ENCODE results near the gene NNT. TPM values are rescaled to one million over a fixed set of nuclear protein-coding genes. Genes with fewer than 3 reads are reported as not detected.
A peak's percentile ranks its signal among the peaks of the same experiment; 100 is the strongest.

The NNT gene
- total and polyA plus RNA-seq, 2 of the 13 experiments (the other 11 are each of a cell fraction or from before 2014, with no cell fraction given) = 21.1 to 58.0 TPM

DNA sequence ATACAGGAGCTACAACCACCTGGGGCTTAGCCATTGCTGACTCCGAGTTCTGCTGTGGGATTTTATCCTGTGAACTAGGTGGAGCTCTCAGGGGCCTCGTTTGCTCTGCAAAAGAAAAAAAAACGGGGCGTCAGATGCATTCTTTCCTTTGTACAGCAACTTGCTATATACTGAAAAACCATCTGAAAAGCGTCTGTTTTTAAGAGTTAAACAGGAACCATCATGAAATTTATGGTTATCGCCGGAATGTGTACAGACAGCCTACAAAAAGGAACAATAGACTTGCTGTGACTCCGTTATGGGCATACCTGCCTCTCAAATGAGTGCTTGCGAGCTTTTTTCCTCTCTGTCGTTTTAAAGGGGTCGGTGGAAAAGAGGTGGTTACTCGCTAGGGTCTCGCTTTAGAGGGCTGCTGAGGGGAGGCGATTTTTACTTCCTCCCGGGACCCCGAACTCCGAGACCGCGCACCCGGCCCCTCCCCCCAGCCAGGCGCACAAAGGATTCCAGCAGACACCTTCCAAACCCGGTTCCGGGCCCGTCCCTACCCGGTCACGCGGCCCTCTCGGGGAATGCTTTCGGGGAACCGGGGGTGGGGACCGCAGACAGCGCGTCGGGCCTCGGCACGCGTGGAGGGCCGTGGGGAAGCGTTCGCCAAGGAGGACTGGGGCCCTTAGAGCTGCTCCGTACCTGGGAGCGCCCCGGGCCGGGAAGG is 46.9 kb upstream of the NNT start (continued):
- TF ChIP-seq, protein P1, sequence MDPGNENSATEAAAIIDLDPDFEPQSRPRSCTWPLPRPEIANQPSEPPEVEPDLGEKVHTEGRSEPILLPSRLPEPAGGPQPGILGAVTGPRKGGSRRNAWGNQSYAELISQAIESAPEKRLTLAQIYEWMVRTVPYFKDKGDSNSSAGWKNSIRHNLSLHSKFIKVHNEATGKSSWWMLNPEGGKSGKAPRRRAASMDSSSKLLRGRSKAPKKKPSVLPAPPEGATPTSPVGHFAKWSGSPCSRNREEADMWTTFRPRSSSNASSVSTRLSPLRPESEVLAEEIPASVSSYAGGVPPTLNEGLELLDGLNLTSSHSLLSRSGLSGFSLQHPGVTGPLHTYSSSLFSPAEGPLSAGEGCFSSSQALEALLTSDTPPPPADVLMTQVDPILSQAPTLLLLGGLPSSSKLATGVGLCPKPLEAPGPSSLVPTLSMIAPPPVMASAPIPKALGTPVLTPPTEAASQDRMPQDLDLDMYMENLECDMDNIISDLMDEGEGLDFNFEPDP (CRISPR knock-in tag; conservative IDR thresholded peaks at IDR 0.05) = 0 out of 2 replicates have a peak, but pooled peaks have one; percentile 89
- no peak for TF ChIP-seq ZNF44 (CRISPR knock-in tag; IDR thresholded peaks at IDR 0.05)
- 0 out of 2 replicates have a peak, but pooled peaks have one; percentile 42 for TF ChIP-seq NFKB2 (CRISPR knock-in tag; IDR thresholded peaks at IDR 0.05; ENCODE audit: borderline replicate concordance)
- TF ChIP-seq MTF1 (CRISPR knock-in tag; IDR thresholded peaks at IDR 0.05) = 0 out of 2 replicates have a peak, but pooled peaks have one; percentile 27
- peak; percentile 67 for TF ChIP-seq KDM5B (CRISPR knock-in tag; IDR thresholded peaks at IDR 0.05; ENCODE audit: borderline replicate concordance)
- TF ChIP-seq ZNF446 (CRISPR knock-in tag; IDR thresholded peaks at IDR 0.05) = no peak
- TF ChIP-seq EP300 (IDR thresholded peaks at IDR 0.05; ENCODE audit: low read depth in 2 of 2, low read length in 2 of 2) = no peak
- TF ChIP-seq EP300 (CRISPR knock-in tag; IDR thresholded peaks at IDR 0.05; ENCODE audit: borderline replicate concordance) = 0 out of 2 replicates have a peak, but pooled peaks have one; percentile 24
- TF ChIP-seq ZNF605 (CRISPR knock-in tag; IDR thresholded peaks at IDR 0.05) = peak; percentile 65; the same call in 1 of the 2 replicates
- TF ChIP-seq ZNF234 (CRISPR knock-in tag; conservative IDR thresholded peaks at IDR 0.05) = no peak; the same call in 1 of the 2 replicates
- peak; percentile 84 for TF ChIP-seq PHF8 (CRISPR knock-in tag; IDR thresholded peaks at IDR 0.05)
- 0 out of 2 replicates have a peak, but pooled peaks have one; percentile 30 for TF ChIP-seq ZNF776 (CRISPR knock-in tag; IDR thresholded peaks at IDR 0.05)
- TF ChIP-seq ZNF713 (CRISPR knock-in tag; IDR thresholded peaks at IDR 0.05) = no peak
- TF ChIP-seq HDAC2 (CRISPR knock-in tag; IDR thresholded peaks at IDR 0.05) = no peak
- 0 out of 2 replicates have a peak, but pooled peaks have one; percentile 2 for TF ChIP-seq GATAD2A (CRISPR knock-in tag; IDR thresholded peaks at IDR 0.05)
- TF ChIP-seq ZMAT3 (CRISPR knock-in tag; conservative IDR thresholded peaks at IDR 0.05) = 0 out of 2 replicates have a peak, but pooled peaks have one; percentile 12
- peak; percentile 4; the same call in 1 of the 2 replicates for TF ChIP-seq ZFP91 (CRISPR knock-in tag; IDR thresholded peaks at IDR 0.05; ENCODE audit: borderline replicate concordance)
- peak; percentile 55; the same call in 1 of the 2 replicates for TF ChIP-seq HINFP (CRISPR knock-in tag; IDR thresholded peaks at IDR 0.05; ENCODE audit: low read depth)
- 0 out of 2 replicates have a peak, but pooled peaks have one; percentile 38 for TF ChIP-seq BORCS8-MEF2B (CRISPR knock-in tag; IDR thresholded peaks at IDR 0.05)
- peak; percentile 67; the same call in 1 of the 2 replicates for TF ChIP-seq KDM2A (CRISPR knock-in tag; IDR thresholded peaks at IDR 0.05; ENCODE audit: borderline replicate concordance, low read depth)
- 0 out of 2 replicates have a peak, but pooled peaks have one; percentile 17 for TF ChIP-seq RARG (CRISPR knock-in tag; IDR thresholded peaks at IDR 0.05; ENCODE audit: low read depth)

Measured in HepG2 (cell line).